NCI-H2029 (cell line): ENCODE measurements around the gene CAPZB.

ENCODE experiments used
- DNase-seq: peaks from one replicate; lab custom pipeline; 2025; lab: John Stamatoyannopoulos, UW

The CAPZB gene

DNA sequence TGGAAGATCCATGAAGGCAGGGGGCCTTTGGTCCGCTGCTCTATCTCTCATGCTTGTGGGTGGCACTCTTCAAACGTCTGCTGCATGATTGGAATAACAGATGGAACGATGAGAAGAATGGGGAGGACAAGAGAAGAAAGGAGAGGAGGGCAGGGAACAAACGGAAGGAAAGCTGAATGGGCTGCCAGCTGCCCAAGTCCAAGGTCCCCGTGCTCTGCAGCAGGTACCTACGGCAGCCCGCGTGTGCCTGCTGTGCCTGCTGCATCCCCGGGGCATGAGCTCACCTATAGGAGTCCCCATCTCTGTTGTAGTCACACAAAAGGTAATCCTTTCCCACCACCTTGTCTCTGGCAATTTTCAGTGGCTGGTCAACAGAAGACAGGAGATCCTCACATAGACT, 100.1 kb downstream of the CAPZB start:
- DNase-seq, result no peak

DNA sequence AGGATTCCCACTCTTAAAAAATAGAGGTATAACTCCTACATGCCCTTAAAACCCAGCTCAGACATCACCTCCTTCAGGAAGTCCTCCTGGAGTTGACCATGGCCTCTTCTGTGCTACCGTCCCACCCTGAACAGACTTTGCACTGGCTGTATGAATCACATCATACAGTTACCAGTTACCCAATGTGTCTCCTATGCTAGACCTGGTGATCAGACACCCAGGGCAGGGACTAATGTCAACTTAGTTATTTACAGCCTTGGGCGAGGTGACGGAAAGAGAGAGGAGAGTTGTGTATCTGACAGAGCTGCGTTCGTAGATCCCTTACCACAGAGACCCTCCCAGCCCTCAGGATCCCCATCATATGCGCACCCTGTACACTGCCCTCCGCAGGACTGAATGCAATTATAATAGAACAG, 100.6 kb downstream of the CAPZB start:
- no peak for DNase-seq

GRCh38 chr1:19384113-19384512, 101.2 kb downstream of the CAPZB start:
- DNase-seq, result peak; percentile 57

DNA sequence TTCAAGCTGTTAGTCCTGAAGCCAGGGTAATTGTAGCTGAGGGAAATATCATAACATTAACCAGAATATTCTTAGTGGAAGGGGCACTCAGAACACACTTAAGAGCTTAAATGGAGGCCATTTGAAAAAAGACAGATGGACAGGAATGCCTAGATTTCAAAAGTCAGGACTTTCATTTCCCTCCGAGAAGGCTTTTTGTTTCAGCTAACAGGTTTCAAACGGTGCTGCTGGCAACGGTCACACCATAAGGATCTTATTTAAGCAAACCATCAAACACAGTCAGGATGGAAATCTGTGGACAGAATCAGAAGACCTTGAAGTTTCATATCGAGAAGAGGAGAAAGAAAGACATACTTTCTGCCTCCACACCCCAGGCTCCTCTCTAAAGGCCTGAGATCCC, 103.1 kb downstream of the CAPZB start:
- DNase-seq, result no peak

DNA sequence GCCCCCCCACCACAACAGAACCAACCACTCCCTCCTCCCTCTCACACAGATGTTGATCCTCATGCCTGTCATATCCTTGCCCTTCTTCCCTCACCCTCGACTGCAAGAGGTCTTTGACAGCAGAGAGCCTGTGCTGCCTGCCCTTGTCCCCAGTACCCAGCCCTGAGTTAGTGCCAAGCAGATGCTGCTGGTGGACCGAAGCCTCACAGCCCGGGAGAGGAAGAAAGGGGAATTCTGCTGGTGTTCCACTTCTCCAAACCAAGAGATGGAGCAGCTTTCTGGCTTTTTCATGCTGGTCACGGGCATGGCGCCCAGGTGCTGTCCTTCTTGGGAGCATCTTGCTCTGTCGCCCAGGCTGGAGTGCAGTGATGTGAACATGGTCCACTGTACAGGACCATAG, 104.1 kb downstream of the CAPZB start:
- DNase-seq, result no peak

DNA sequence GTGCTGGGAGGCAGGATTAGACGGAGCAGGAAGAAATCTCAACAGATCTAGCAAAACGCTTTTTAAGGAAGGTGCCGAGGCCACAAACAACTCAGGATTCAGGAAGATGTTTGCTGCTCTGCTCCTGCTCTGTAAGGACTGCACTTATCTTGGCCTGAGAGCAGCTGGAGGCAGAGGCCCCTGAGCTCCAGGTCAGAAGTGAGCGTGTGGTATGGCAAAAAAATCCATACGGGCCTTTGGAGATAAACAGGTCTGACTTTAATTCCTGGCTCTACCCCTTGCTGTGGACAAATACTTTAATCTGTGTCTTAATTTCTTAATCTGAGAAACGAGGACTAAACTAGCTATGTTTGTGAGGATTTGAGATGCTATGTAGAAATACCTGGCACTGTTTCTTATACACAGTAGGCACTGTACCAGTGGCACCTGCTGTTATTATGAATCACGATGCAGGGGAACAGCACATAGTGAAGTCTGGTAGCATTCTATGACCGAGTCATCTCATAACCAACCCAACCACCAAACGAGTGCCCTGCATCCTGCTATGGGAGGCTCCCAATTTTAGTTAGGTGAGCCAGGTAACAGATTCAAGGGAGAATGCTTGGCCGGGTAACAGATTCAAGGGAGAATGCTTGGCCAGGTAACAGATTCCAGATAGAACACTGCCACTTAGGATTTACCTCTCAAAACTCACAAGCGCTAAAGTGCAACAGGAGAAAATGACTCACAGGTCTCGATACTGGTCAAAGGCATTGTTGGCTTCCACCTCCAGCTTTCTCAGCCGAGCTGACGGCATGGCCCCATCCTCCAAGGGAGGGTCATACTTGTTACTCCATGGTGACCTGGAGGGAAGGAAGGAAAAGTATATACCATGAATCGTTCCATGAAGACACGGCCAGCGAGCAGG, 107.3 kb downstream of the CAPZB start:
- DNase-seq, result no peak

- DNase-seq, result peak; percentile 41
These were observed 108.6 kb downstream of the CAPZB start for GRCh38 chr1:19376428-19377372.

- no peak for DNase-seq
These were observed 109.5 kb downstream of the CAPZB start for GRCh38 chr1:19375631-19376400.

DNA sequence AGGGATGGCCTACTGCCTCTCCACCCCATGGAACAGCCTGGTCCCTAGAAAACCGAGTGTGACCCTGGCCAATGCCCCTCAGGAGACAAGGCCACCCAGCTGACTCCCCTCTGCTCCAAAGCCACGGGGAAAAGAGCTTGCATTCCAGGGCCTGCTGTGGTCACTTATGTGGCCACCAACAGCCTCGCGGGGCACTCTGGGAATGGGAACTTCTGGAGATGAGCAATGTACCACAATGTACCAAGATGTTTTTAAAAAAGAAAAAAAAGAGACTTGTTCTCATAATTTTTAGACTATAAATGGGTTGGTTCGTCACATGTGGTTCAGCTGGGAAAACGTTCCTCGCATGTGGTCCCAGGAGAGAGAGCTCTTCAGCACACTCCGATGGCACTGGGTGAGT, 110.4 kb downstream of the CAPZB start:
- DNase-seq, result no peak

GRCh38 chr1:19374083-19374801, 111.1 kb downstream of the CAPZB start:
- DNase-seq, result peak; percentile 38

- no peak for DNase-seq
These were observed 111.9 kb downstream of the CAPZB start for GRCh38 chr1:19373211-19374082.

DNA sequence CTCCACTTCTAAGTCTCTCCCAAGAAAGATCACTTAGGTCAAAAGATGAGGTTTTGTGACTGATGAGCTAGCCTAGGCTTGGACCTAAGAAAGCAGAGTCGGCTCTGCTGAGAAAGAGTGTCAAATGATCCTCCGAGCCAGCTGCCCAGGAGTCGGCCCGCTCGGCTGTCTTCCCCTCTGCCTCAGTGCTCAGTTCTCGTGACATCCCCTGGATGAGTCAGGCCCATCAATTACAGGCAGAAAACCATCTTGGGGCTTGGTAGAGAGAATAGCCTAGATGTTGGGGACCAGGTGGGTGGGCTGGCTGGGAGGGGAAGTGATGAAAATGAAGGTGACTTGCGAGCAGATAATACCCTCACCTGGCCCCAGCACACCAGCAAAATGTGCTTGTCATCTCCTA, 112.7 kb downstream of the CAPZB start:
- no peak for DNase-seq

GRCh38 chr1:19372136-19372514, 113.2 kb downstream of the CAPZB start:
- no peak for DNase-seq

GRCh38 chr1:19371226-19372135, 113.9 kb downstream of the CAPZB start:
- no peak for DNase-seq

DNA sequence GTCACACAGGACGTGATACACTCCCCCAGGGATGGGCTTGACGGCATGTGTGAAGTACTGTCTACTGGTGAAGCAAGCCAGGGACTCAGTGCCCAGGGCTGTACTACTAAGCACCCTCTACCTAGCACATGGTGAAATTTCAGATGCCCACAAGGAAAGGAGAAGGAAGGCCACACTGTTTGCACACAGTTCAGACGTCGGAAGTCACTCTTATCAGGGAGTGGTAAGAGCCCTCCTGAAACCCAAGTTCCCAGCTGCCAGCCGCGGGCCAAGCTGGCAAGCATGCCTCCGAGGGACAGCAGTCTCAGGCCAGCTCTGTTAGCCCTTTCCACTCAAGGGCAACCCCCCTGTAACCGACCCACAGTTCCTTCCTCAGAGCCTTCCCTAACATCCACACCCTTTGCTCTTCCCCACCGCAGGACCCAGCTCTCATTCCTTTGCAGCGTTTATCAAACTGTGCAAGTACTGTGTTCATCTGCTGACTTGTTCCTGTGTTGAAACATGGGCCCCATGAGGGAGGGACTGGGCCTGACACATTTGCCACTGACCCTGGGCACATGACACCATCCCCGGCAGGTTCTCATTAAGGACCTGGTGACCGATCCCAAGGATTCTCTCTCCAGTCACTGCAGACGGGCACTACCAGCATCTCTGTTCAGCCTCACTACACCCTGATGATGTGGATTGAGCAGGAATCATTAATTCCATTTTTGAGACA, 114.7 kb downstream of the CAPZB start:
- DNase-seq, result no peak

DNA sequence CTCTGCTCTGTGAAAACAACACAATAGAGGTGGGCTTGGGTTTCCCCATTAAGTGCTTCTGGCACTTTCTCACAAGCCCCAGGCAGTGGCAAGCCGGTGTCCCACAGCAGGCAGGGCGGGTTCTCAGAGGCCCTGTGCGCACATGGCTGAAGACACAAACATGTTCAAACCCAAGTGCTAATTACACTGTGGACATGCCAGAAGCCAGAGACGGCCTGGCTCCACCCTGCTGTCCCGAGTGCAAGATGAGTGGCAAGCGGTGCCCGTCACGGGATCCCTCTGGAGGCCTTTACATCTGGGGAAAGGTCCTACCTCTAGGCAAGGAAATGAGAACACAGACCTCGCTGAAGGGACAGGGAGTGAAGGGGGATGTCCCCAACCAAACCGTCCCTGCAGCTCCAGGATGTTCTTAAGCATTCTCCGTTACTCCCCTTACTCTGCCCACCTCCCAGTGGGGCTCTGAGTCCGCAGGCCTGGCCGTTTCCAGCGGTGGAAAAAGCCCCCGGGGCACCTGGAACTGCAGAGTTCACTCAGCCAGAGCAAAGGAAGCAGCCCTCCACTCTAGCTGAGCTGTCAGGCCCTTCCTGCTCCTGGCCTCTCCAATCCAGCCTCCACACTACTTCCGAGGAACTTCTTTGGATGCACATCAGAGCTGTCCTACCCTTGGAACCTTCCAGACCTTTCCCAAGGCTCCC, 115.8 kb downstream of the CAPZB start:
- no peak for DNase-seq

DNA sequence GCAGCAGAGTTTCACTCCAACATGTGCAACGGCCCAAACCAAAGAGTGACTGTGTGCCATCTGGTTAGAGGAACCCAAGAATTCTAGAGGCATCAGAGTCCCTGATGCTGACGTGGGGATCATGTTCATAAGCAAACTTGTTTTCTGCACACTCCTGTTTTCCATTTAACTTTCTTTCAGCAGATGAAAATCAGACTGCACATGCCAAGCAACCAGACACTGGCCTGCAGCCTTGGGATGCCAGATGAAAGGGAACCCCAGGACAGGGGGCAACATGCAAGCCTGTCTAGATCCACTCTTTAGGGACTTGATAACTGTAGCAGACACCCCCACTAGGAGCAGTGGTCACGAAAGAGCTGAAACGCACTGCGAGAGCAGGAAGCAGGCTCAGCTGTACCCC, 116.4 kb downstream of the CAPZB start:
- DNase-seq, result no peak

GRCh38 chr1:19368050-19368449, 117.3 kb downstream of the CAPZB start:
- DNase-seq, result no peak
